NCI-H524 treated with DMSO at 0.1 percent for 48 hours (cell line): ENCODE data around the gene CEBPB.

Experiments used
- DNase-seq: peaks from one replicate; lab custom pipeline; 2025; lab: John Stamatoyannopoulos, UW

The CEBPB gene

GRCh38 chr20:50229156-50229607 lies 38.6 kb downstream of the CEBPB start:
- DNase-seq: no peak

- DNase-seq: no peak
Measured at GRCh38 chr20:50230184-50230583, 39.6 kb downstream of the CEBPB start.

GRCh38 chr20:50230871-50231560 lies 40.4 kb downstream of the CEBPB start:
- DNase-seq: no peak

GRCh38 chr20:50231854-50232253 lies 41.2 kb downstream of the CEBPB start:
- no peak for DNase-seq

GRCh38 chr20:50232651-50233324 lies 42.2 kb downstream of the CEBPB start:
- no peak for DNase-seq

- DNase-seq: no peak
Measured at GRCh38 chr20:50233325-50234212, 42.9 kb downstream of the CEBPB start.

- no peak for DNase-seq
Measured at GRCh38 chr20:50234288-50234687, 43.7 kb downstream of the CEBPB start.

GRCh38 chr20:50237349-50237748 lies 46.7 kb downstream of the CEBPB start:
- DNase-seq: no peak

GRCh38 chr20:50238081-50238800 lies 47.6 kb downstream of the CEBPB start:
- DNase-seq: no peak

- no peak for DNase-seq
Measured at GRCh38 chr20:50240092-50240491, 49.5 kb downstream of the CEBPB start.

- no peak for DNase-seq
Measured at GRCh38 chr20:50242178-50242514, 51.5 kb downstream of the CEBPB start.
